ENCODE measurements around the gene THAP7.
"Not testable (repeated sequence)": the region's sequence is repeated elsewhere in the genome, so short reads cannot be mapped to it uniquely, and the experiment has no call there.

THAP7 gene

GRCh38 chr22:21001601-21002325 lies at the start of gene THAP7:
THAP7 (minus strand) TSS chr22:21002118; CDS start chr22:21001911, 207 bp downstream.
- FAIRE-seq (peak; percentile 76), DNase-seq (ENCODE audit: insufficient read length, low spot score) (peak; percentile 86)

GRCh38 chr22:21051145-21051830 lies 49.4 kb upstream of the THAP7 start:
- DNase-seq (ENCODE audit: insufficient read length, low spot score) (no peak), FAIRE-seq (no peak)

DNA sequence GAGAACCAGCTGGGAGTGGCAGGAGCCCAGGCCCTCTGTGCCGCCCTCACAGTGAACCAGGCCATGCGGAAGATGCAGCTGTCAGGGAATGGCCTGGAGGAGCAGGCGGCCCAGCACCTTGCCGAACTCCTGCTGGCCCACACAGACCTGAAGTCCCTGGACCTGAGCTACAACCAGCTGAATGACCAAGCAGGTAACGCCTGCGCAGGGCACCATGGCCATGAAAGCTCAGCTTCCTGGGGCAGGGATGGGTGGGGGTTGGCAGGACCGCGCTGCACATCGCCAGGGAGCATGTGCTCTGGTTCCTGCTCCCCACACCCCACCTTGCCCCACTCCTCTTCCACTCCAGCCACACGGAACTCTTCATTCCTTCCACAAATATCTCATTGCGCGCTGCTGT lies 47.0 kb upstream of the THAP7 start:
- DNase-seq (ENCODE audit: insufficient read length, low spot score); FAIRE-seq: not testable (repeated sequence)

DNA sequence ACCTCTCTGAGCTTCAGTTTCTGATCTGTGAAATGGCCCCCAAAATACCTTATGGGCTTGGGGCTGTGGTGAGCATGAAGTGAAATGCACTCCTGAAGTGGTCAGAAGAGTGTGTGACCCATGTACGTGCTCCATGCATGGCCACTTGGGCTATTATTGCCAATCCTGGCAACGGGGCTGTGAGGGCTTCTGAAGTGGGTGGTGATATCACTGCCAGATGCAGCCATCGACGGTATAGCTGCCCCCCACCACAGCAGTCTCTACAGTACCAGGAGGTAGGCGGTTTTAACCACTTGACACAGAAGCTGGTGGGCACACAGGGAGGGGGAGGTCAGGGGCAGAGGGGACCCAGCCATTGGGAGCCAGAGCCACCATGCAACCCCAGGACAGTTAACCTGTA lies 46.5 kb upstream of the THAP7 start:
- FAIRE-seq; DNase-seq (ENCODE audit: insufficient read length, low spot score): not testable (repeated sequence)

GRCh38 chr22:21047730-21048129 lies 45.8 kb upstream of the THAP7 start:
- DNase-seq (ENCODE audit: insufficient read length, low spot score) (no peak), FAIRE-seq (no peak)

DNA sequence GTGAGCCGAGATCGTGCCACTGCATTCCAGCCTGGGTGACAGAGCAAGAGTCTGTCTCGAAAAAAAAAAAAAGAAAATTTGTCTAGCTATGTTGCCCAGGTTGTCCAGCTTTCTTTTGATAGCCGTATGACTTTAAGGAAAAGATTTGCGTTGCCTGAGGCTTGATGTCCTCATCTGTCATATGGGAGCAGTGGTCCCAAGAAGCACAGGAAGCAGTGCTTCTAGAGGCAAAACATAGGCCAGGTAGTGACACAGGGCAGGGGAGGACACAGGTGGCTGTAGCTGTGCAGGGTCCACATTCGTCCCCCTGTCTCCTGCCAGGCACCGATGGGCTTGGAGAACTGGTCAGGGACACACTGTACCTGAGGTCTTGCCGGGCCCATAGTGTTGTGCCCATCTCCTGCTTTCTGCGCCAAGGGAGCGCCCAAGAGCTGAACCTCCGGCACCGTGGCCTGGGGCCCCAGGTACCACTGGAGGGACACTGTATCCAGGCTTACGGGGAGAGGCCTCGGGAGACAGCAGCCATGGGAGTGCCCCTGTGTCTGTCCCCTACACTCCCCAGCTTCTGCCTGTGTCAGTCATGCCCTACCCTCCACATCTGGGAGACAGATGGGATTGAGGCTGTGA lies 45.2 kb upstream of the THAP7 start:
- no peak for FAIRE-seq
- no peak for DNase-seq (ENCODE audit: insufficient read length, low spot score)

GRCh38 chr22:21045585-21046294 lies 43.8 kb upstream of the THAP7 start, which contains the start of gene LRRC74B:
LRRC74B (plus strand) TSS chr22:21045946; CDS start chr22:21045987, 41 bp downstream.
- FAIRE-seq (peak; percentile 89), DNase-seq (ENCODE audit: insufficient read length, low spot score) (peak; percentile 84)

- FAIRE-seq (peak; percentile 80), DNase-seq (ENCODE audit: insufficient read length, low spot score) (no peak)
These were observed 43.1 kb upstream of the THAP7 start for GRCh38 chr22:21044931-21045584.

DNA sequence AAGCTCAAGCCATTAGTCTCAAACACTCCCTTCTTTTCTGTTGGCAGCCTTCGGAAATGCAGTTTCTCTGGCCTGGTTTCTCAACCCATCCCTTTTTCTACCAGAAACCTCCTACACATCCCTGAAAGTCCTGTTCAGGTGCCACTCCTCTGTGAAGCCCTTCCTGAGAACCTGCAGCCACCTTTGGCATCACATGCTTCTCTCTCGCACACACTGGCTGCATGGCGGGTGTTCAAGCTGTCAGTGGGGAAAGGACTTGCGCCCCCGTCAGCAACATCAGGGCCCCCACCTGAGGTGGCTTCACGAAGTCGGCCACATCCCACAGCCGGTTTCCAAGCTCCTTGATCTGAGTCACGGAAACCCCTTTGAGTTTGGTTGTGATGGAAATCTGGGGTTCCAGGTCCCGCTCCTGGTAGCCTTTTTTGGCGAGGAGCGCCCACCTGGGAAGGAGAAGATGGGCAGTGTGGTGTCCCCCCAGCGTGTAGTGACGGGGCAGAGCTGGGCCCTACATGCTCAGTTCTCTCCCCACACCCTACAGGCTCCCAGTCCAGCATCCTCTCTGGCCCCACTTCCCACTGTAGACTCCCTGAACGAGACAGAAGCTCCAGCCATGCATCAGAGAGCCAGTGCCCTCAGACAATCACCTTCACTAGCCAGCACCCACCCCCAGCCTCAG lies 42.1 kb upstream of the THAP7 start:
- DNase-seq (ENCODE audit: insufficient read length, low spot score) = no peak
- no peak for FAIRE-seq

GRCh38 chr22:21042978-21043859 lies 41.3 kb upstream of the THAP7 start:
- DNase-seq (ENCODE audit: insufficient read length, low spot score) (no peak), FAIRE-seq (no peak)

GRCh38 chr22:21041937-21042336 lies 40.0 kb upstream of the THAP7 start:
- FAIRE-seq = no peak
- DNase-seq (ENCODE audit: insufficient read length, low spot score) = no peak

DNA sequence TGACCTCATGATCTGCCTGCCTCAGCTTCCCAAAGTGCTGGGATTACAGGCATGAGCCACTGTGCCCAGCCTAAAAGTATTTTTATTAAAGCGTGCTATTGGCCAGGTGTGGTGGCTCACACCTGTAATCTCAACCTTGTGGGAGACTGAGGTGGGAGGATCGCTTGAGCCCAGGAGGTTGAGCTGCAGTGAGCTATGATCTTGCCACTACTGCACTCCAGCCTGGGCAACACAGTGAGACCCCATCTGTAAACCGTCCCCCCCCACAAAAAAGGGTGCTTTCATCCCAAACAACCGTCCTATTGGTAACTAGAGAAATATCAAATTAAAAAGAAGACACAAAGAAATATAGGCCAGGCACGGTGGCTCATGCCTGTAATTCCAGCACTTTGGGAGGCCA lies 37.2 kb upstream of the THAP7 start:
- not testable (repeated sequence) for DNase-seq (ENCODE audit: insufficient read length, low spot score); FAIRE-seq

DNA sequence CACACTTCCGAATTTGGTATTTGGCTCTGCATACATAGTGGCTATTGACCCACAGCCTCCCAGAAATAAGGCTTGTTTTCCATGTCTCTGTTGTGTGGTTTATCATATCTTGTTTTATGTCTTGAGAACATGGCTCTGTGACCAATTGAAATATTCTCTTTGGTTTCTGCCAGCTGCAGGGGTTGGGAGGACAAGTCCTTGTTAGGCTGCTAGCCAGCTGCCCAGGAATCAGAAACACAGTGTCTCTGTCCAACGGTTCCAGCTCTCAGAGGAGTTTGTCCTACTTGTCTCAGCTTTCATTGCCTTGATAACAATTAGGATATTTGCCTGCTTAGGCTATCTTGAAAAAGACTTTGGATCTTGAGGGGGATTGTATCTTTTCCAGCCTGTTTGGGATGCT lies 36.5 kb upstream of the THAP7 start:
- FAIRE-seq = no peak
- DNase-seq (ENCODE audit: insufficient read length, low spot score) = no peak

DNA sequence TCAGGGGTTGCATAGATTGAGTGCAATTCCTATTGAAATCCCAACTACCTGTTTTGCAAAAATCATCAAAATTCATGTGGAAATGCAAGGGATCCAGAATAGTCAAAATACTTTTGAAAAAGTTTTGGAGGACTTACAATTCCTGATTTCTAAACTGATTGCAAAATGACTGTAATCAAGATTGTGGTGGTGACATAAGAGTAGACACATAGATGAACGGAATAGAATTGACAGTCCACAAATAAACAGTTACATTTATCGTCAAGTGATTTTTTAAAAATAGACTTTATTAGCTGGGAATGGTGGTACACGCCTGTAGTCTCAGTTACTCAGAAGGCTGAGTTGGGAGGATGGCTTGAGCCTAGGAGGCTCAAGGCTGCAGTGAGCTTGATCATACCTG lies 33.1 kb upstream of the THAP7 start:
- FAIRE-seq = no peak

GRCh38 chr22:21033895-21034294 lies 32.0 kb upstream of the THAP7 start:
- no peak for DNase-seq (ENCODE audit: insufficient read length, low spot score)

More for the DNA sequence above, 33.1 kb upstream of the THAP7 start:
- DNase-seq (ENCODE audit: insufficient read length, low spot score) = no peak

DNA sequence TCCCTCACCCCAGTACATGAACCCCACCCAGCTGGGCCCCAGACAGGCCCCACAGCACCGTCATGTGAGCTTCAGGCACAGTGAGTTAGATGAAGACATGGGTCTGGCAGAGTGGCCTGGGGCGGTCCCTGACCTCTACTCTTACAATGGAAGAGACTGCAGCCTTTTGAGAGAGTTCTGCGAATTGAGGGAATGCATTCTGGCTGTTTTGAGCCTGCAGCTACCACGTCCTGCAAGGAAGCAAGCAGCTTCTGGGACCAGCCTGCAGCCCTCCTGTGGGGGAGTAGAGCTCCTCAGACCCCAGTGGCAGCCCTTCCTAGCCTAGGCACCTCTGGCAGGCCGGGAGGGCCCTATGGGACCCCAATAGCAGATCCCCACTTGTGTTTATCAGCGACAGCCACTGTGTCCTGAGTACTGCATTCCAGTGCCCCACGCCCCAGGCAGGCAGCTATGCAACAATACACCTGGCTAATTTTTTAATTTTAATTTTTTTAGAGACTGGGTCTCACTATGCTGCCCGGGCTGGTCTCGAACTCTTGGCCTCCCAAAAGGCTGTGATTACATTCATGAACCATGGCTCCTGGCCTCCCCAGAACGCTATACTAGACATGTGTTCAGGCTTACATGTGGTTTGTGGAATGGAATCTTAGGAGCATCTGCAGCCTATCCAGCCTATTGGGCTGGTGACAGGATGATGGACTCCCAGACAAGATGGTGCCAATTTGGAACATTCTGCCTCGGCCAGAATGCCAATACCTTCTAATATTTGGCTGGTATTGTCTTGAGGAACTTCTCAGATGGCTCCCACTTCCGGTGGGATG lies 31.2 kb upstream of the THAP7 start:
- FAIRE-seq (no peak), DNase-seq (ENCODE audit: insufficient read length, low spot score) (no peak)

More at GRCh38 chr22:21033895-21034294, 32.0 kb upstream of the THAP7 start:
- FAIRE-seq = no peak

GRCh38 chr22:21032037-21032867 lies 30.3 kb upstream of the THAP7 start, which contains the start of gene SLC7A4:
SLC7A4 (minus strand) TSS chr22:21032561; CDS start chr22:21031812, 749 bp downstream.
- DNase-seq (ENCODE audit: insufficient read length, low spot score) (no peak), FAIRE-seq (no peak)

All from HTR-8/SVneo (cell line).